HL-60/S4 (cell line): ENCODE results near the gene CHD3.

ENCODE experiments used
- in situ Hi-C: fragments of 300-500 bp; cut with MboI; formaldehyde crosslinking; loops from 2 replicates; pipeline ENCODE4 v1.14.3; 2022; ENCODE audit warnings: low sequenced_read_pairs

The CHD3 gene

DNA sequence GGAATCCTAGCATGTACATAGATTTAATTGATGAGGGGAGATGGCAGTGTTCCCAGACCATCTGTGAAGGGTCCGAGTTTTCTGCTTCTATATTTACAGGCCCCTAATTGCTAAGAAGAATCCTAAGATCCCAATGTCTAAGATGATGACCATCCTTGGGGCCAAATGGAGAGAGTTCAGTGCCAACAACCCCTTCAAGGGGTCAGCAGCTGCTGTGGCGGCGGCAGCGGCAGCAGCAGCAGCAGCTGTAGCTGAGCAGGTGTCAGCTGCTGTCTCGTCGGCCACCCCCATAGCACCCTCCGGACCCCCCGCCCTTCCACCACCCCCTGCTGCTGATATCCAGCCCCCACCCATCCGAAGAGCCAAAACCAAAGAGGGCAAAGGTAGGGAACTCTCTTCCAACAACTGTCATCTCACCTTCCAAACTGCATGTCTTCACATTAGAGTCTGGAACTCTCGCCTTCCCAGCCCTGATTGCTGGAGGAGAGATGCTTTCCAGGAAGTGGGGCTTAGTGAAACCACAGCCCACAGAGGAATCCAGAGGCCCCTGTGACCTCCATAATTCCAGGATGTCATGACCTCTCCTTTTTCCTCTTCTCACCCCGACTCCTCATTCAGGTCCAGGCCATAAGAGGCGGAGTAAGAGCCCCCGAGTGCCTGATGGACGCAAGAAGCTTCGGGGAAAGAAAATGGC, 4.7 kb downstream of the CHD3 start:
- in situ Hi-C loops: no loop called here

DNA sequence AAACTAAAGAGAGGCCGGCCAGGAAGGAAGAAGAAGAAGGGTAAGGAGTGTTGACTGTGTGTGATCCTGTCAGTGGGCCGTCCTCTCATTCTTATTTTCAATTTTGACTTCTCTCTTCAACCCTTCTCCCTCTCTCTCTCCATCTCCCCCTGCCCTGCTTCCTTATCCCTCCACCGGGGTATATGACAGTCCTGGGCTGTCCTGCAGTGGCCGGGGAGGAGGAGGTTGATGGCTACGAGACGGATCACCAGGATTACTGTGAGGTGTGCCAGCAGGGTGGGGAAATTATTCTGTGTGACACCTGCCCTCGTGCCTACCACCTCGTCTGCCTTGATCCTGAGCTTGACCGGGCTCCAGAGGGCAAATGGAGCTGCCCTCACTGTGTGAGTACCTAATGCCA, 5.6 kb downstream of the CHD3 start:
- in situ Hi-C loops: no loop called here

DNA sequence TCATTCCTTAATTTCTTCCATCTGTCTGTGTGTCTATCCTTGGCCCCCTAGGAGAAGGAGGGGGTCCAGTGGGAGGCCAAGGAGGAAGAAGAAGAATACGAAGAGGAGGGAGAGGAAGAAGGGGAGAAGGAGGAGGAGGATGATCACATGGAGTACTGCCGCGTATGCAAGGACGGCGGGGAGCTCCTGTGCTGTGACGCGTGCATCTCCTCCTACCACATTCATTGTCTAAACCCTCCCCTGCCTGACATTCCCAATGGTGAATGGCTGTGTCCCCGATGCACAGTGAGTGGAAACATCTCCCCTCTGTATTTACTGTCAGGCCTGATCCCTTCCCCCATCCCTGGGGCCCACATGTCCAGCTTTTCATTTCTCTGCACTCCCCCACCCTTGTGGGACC, 6.3 kb downstream of the CHD3 start:
- in situ Hi-C loops: no loop called here

DNA sequence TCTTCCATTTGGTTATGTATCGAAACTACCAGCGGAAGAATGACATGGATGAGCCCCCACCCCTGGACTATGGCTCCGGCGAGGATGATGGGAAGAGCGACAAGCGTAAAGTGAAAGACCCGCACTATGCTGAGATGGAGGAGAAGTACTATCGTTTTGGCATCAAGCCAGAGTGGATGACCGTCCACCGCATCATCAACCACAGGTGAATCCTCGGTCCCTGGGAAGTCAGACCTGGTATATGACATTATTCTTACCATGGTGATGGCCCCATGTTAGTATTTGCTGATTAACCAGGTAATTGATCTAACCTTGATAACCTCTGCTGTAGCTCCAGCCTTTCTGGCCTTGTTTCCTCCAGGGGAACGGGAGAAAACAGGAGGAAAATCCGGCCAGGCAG, 8.5 kb downstream of the CHD3 start:
- in situ Hi-C loops: no loop called here

DNA sequence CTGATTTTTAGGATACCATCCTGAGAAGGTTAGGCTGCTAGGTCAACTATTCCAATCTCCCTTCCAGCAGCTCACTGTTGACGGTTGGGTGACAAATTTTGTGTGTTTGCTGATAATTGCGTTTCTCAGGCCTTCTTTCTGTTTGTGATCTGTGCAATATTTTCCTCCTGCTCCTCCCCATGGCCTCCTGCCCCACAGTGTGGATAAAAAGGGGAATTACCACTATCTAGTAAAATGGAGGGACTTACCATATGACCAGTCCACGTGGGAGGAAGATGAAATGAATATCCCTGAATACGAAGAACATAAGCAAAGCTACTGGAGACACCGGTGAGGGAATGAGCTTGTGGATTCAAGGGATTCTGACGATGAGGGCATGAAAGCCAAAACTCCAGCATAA, 9.2 kb downstream of the CHD3 start:
- in situ Hi-C loops: no loop called here

DNA sequence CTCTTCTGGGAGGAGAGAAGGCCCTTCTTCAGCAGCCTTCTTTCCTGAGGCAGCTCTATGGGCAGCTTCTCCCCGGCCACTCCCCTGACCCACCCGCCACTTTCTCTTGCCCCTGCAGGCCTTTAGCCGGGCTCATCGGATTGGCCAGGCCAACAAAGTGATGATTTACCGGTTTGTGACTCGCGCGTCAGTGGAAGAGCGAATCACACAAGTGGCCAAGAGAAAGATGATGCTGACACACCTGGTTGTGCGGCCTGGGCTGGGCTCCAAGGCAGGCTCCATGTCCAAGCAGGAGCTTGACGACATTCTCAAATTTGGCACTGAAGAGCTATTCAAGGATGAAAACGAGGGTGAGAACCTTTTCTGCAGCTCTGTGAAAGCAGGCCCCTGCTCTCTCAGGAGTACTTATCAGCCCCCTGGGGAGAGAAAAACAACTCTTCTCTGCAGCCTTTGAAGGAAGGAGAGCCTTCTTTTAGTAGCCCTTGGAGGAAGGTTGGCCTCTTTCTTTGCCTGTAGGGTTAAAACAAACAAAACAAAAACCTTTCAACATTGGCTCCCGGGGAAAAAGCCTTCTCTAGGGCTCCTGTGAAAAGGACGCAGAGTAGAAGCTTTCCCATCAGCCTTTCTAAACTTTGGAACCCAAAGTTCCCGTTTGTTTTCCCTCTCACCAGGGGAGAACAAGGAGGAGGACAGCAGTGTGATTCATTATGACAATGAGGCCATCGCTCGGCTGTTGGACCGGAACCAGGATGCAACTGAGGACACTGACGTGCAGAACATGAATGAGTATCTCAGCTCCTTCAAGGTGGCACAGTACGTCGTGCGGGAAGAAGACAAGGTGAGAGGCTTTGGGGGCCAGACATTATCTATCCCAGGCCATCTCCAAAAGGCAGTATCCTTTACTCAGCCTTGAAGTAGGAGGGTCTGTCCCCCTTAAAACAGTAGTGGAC, 14.8 kb downstream of the CHD3 start:
- in situ Hi-C loops: no loop called here

DNA sequence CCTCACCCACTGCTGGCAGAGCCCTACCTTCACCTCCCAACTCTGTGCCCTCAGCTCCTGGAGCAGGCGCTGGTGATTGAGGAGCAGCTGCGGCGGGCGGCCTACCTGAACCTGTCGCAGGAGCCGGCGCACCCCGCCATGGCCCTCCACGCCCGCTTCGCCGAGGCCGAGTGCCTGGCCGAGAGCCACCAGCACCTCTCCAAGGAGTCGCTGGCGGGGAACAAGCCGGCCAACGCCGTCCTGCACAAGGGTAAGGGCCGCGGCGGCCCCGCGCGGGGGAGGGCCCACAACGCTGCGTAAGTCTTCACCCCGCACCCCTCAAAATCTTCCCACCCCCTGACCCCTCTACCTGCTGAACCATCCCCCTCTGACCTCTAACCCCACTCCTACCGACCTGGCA, 20.5 kb downstream of the CHD3 start:
- in situ Hi-C loops: no loop called here

DNA sequence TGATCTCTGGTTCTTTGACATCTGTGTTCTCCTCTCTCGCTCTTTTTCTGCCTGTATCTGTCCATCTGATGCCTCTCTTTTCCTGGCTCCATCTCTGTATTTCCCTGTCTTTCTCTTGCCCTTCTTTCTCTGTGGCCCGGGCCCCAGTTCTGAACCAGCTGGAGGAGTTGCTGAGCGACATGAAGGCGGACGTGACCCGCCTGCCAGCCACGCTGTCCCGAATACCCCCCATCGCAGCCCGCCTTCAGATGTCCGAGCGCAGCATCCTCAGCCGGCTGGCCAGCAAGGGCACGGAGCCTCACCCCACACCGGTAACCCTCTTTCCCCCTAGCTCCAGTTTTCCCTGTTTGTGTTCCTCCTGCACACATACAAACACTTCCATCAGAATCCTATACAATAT, 21.7 kb downstream of the CHD3 start:
- in situ Hi-C loops: no loop called here

DNA sequence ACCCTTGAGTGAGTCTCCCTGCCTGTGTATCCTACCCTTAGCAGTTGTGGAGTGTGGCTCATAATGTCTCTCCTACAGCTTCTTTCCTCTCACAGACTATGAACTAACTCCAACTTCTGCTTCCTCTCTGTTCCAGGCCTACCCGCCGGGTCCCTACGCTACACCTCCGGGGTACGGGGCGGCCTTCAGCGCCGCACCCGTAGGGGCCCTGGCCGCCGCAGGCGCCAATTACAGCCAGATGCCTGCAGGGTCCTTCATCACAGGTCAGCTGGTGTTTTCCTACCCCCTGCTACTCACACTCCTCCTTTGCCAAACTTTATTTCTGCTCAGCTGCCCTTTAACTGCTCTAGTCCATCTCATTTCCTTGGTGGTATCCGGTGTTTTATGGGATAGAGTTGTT, 22.1 kb downstream of the CHD3 start:
- in situ Hi-C loops: no loop called here

DNA sequence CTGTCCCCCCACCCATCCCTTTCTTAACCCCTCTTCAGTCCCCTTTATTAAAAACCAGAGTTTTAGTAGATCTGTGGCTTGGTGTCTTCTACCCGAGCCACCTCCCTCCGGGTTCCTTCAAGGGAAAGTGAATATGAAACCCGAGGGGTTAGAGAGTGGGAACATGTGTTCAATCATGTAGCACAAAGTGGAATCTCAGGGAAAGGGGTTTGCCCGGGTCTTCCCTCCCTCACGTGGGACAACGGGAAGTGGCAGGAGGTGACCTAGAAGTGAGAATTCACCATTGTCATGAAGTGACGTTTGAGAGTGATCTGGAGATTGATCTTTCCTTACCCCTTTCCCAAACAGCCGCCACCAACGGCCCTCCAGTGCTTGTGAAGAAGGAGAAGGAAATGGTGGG, 22.5 kb downstream of the CHD3 start:
- in situ Hi-C loops: no loop called here

DNA sequence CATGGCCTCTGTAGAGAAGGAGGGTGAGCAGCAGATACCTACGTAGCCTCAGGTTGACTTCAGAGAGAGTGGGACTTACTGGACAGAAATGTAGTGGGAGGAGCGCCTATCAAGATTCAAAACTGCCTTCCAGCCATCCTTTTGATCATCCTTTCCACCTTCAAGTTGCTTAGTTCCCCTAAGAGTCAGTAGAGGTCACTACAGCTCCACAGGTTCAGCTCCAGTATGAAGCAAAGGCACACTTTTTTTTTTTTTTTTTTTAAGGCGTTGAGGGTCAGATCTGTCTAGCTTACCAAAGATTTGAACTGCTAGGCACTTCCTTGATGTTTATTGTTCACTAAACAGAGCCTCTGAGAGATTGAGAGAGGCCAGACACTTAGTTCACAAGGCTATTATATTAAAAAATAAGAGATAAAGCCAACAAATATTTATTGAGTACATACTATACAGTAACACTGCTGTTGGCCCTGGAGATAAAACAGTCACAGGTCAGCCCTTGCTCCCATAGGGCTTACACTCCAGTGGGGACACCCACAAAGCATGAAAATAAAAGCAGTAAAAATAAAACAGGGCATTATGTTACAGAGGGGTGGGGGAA, 24.4 kb downstream of the CHD3 start:
- in situ Hi-C loops: no loop called here

DNA sequence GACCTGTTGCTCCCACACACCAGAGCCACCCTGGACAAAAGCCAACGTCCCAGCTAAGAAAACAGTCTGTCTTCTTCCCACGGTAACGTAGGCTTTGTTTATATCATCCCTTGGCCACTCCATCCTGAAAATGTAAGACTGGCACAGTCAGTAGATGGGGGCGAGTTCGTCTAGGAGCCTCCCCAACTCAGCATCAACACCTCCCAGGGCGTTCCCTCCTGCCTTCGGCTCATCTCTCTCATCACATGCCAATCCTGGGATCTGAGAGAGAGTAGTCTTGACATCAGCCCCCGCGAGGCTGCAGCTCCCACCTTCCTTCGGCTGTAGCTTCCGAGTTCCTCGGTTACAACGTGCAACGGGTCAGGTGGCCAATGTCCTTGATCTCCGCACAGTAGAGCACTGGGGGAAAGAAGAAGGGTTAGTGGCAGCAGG, 26.6 kb downstream of the CHD3 start:
- in situ Hi-C loops: no loop called here

DNA sequence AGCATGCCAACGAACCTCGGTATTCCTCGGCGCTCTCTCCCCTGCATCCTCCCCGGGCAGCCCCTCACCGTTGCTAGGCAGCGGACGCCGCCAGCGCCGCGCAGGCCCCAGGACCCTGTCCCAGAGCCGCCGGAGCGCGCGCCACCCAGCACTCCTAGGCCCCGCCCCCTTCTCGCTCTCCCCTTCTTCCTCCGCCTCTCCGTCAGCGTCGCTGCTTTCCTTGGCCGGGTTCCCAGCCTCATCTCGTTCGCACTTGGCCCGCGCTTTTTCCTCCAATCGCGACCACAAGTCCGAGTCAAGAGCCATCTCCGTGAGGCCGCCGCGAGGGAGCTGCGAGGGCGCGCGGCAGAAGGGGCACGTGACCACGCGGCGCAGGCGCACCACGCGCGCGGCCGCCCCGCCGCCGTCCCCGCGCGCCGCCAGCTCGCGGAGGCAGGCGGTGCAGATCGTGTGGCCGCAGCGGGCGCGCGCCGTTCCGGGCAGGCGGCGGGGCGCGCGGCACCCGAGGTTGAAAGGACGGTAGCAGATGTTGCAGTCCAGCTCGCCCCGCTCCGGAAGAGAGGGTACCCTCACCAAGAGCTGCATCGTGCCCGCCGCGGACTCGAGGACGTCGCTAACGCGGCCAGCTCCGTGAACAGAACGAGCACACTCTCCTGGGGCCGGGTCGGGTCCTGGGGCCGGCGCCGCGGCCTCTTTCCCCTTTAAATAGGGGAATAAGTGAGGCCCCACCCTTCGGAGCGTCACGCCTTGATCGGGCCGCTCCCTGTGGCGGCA, 27.2 kb downstream of the CHD3 start, which contains the start of gene RNF227:
RNF227 (minus strand) TSS at position 679 of the 774 bp plus-strand sequence; CDS start at position 585, 94 bp downstream.
- in situ Hi-C loops: no loop called here

DNA sequence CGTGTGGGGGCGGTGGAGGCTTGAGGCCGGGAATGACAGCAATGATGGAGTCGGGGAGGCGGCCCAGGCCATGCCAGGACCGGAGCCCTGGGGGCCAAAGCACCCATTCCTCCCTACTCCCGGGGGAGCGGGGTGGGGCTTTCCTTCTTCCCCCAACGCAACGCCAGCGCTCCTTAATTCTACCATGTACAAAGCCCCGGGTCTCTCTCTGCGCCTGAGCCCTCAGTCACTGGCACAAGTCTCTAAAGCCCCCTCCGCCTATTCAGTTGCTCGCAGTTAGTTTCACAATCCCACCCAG, 27.7 kb downstream of the CHD3 start:
- in situ Hi-C loops: no loop called here

DNA sequence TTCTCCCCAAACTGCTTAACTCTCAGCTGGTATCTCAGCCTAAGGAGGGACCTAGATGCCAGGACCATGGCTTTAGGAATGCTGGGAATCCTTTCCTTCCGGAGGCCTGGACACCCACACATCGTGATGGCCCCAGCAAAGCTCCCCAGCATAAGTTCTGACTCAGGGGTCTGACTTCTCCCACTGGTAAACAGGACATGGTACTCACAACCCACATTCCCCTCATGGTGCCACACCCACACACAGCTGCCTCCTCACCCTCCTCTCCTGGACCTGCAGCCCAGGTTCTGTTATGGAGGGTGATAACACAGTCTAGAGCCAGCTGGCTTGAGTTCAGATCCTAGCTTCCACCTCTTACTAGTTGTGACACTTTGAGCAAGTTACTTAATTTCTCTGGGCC, 28.2 kb downstream of the CHD3 start:
- in situ Hi-C loops: no loop called here

DNA sequence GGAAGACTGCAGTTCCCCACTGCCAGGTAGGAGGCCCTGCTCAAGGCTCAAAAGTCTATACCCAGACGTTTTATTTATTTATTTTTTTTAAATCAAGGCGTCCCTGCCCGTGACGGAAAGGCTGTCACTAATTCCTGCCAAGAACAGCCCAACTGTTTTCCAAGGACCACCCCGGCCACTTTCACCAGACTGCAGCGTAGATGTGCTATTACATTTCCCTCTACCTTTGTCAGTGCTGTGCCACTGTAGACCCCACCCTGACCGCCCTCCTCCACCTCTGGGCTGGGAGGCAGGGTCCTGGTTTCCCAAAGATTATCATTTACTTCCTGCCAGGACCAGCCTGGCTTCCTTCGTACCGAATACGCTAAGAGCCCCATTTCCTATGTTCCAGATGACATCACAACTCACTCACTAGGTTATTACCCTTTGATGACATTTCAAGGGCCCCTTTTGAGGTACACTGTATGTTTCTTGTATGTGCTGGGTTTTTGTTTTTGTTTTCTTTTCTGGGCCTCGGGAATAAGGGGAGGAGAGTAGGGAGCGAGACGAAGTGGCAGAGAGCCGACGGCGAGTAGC, 33.8 kb downstream of the CHD3 start:
- in situ Hi-C loops: no loop called here

DNA sequence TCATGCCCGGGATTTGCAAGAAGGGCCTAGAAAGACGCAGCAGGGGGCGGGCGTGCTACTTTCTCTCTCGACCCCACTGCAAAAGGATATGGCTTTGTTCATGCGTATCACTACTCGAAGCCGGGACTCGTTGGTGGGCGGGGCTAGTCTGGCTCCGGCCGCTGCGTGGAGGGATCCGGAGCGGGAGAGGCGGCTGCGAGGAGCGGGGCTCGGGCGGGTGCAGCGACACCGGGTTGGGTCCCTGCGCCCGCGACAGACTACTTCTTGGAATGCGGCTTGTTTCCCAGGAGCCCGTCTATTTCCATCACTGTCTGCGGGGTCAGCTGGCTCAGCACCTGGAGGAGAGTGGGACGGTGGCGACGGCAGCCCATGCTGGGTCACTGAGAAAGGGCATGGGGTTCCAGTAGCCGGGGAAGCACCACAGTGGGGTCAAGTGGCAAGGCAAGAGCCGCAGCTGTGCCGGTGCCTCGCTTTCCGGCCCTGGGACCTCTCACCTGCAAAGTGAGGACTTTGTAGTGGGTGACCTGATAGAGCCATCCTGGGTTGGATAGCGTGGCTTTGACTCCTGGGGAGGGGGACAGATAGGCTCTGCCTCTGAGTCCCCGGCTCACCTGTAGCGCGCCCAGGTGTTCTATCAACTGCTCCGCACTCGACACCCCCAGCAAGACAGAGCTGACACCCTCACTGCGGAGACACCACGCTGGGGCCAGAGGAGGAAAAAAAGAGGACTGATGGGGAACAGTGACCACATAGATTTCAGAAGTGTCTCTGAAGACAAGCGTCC, 34.4 kb downstream of the CHD3 start:
- in situ Hi-C loops: no loop called here

DNA sequence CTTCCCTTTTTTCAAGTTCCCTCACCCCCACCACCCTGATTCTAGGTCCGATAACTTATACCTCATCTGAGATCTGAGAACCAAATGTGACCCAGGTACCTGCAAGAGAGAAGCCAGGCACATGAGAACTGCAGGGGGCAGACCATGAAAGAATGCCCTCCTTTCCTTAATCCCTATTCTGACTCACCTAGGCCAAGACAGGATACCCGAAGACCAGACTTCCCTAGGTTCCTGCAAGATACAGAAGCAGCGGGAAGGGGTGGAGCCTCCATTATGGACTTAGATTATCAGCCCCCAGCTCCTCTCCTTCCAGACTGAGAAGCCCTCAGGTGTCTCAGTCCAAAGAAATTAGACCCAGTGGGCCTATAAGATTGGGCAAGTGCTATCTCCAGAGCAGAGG, 39.0 kb downstream of the CHD3 start:
- in situ Hi-C loops: no loop called here

DNA sequence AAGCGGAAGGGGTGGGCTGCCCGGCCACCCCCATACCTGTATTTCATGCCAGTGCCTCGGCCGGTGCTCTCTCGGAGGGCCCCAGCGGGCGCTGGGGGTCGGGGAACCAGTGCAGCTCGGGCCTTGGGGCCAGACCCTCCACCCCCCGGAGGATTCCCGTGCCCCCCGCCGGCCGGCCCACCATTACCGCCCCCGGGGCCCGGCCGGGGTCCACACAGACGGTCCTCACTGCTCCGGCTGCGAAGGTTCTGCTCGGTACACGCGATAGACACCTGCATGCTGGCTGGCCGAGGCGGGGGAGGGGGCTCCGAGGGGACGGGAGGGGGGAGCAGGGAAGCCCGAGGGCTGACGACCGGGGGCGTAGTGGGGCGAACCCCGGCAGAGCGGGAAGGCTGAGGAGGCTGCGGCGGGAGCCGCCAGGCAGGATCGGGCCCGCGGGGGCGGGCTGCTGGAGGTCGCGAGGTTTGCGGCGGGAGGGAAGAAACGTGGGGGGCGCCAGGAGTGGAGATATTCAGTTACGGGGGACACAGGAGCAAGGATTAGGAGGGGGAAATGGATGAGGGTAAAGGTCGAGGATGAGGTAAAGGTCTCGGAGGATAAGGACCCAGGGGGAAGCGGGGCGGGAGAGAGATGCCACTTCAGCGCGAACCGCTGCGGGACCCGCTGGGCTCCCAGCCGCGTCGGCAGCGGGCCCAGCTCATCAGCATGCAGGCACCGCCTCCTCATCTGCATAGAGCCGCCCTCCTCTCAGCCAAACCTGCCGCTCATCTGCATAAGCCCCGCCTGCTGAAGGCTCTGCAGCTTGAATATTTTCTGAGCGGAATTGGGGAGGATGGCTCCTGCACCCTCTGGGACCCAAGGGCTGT, 40.8 kb downstream of the CHD3 start, which contains the start of gene KCNAB3:
KCNAB3 (minus strand) TSS at position 699 of the 866 bp plus-strand sequence; CDS start at position 278, 421 bp downstream.
- in situ Hi-C loops: no loop called here
